Upper lobe of left lung (tissue), 6 donors: Measurements from ENCODE around the gene LGSN. TPM values are rescaled to one million over a fixed set of nuclear protein-coding genes. Genes with fewer than 3 reads are reported as not detected.

ENCODE experiments used
- ATAC-seq, 2 donors: fragments of 200-7000 bp; cut with Tn5 transposase; one replicate each; pipeline ENCODE4 v1.9.1; 2022; ENCODE audit warnings: mild to moderate bottlenecking in 2 of 2, moderate library complexity in 2 of 2; ENCODE audit not compliant: low FRiP score in 2 of 2
- DNase-seq, 2 donors: peaks; one replicate each; pipeline ENCODE4 v3.0.0-alpha.2; 2019 to 2020
- H3K27ac ChIP-seq, 4 donors: fragments of 200-600 bp; sonication (generic); one replicate each; pipeline ENCODE4 v1.5.1; 2016 to 2019
- H3K27me3 ChIP-seq, 4 donors: fragments of 200-600 bp; sonication (generic); one replicate each; pipeline ENCODE4 v1.5.1; 2017 to 2019
- H3K36me3 ChIP-seq, 4 donors: fragments of 200-600 bp; sonication (generic); one replicate each; pipeline ENCODE4 v1.5.1; 2016 to 2019
- H3K4me1 ChIP-seq, 4 donors: fragments of 200-600 bp; sonication (generic); one replicate each; pipeline ENCODE4 v1.5.1; 2018 to 2019
- H3K4me3 ChIP-seq, 4 donors: fragments of 200-600 bp; sonication (generic); one replicate each; pipeline ENCODE4 v1.5.1; 2017 to 2019; ENCODE audit warnings: mild to moderate bottlenecking in 2 of 4, moderate library complexity in 1 of 4
- H3K9me3 ChIP-seq, 4 donors: fragments of 200-600 bp; sonication (generic); one replicate each; pipeline ENCODE4 v1.5.1; 2018 to 2019
- CTCF ChIP-seq, 6 experiments: fragments of 450-650 bp in 4 of 6; fragments of 200-600 bp in 2 of 6; sonication (generic) in 2 of 6; IDR thresholded peaks; one replicate each; pipeline ENCODE4 v1.5.1; 2016 to 2019; ENCODE audit warnings: antibody characterized with exemption in 6 of 6
- EP300 ChIP-seq, 4 donors: sonication (generic); formaldehyde crosslinking; IDR thresholded peaks; one replicate each; pipeline ENCODE4 v1.5.1; 2017; ENCODE audit warnings: antibody characterized with exemption in 4 of 4, control low read depth in 2 of 4
- POLR2A ChIP-seq, 4 donors: fragments of 450-650 bp; IDR thresholded peaks; one replicate each; pipeline ENCODE4 v1.5.1; 2016 to 2017; ENCODE audit warnings: antibody characterized with exemption in 4 of 4, mild to moderate bottlenecking in 2 of 4
- POLR2AphosphoS5 ChIP-seq, 2 donors: sonication (generic); formaldehyde crosslinking; IDR thresholded peaks; one replicate each; pipeline ENCODE4 v1.5.1; 2017; ENCODE audit warnings: antibody characterized with exemption in 2 of 2
- WGBS, 2 donors: methylation state at CpG; one replicate each; pipeline ENCODE4 v1.1.5; 2017 to 2018; 5-methylcytosine and 5-hydroxymethylcytosine counted together
- total RNA-seq, 6 donors: library from RNA; depleted of rRNA in 4 of 6; stranded (reverse); fragments of >200 nt in 4 of 6; gene quantifications; one replicate each; pipeline versions ENCODE4 v1.1.0 to v1.2.1, GENCODE V29; 2016 to 2021
- donor health status: DM: no; HTN: no; CAD: no; lungs with moderate emphysema.
- donor health status: DM: no; HTN: yes; CAD: no; lungs with severe emphysema.

Gene LGSN
- total RNA-seq, 6 donors from 2014 or later: 0.17 to 2.1 (median 0.86) TPM

DNA sequence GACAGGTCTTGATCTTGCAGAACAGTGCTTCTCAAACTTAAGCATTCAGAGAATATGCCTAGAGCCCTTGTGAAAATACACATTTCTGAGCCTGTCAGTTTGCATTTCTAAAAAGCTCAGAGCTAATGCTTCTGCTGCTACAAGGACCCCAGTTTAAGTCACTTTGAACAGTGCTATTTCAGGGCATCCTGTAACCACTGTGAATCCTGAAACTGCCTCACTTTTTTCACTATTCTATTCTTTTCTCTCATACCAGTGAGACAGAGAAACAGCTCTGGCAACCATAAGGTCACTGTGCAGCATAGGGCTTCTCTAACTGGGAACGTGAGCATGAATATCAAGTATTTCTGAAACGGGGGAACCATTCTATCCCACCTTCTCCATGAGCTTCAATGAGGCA is 51.2 kb downstream of the LGSN start:
- no peaks in the 10 kb centered on the region for H3K9me3 ChIP-seq
- H3K27me3 ChIP-seq: no peaks in the 10 kb centered on the region
- WGBS, 2 donors: 65 to 67% methylated on average over 2 of the region's 2 CpGs
- ATAC-seq: no peak
- no peak overlapping the region for H3K27ac ChIP-seq
- no peaks in the 10 kb centered on the region for H3K36me3 ChIP-seq
- no peak for DNase-seq
- TF ChIP-seq POLR2AphosphoS5 (IDR thresholded peaks at IDR 0.05): no peak
- TF ChIP-seq EP300 (IDR thresholded peaks at IDR 0.05): no peak
- TF ChIP-seq CTCF (IDR thresholded peaks at IDR 0.05): no peak
- no peak for TF ChIP-seq POLR2A (IDR thresholded peaks at IDR 0.05)
- H3K4me3 ChIP-seq: no peak overlapping the region
- no peaks in the 10 kb centered on the region for H3K4me1 ChIP-seq

DNA sequence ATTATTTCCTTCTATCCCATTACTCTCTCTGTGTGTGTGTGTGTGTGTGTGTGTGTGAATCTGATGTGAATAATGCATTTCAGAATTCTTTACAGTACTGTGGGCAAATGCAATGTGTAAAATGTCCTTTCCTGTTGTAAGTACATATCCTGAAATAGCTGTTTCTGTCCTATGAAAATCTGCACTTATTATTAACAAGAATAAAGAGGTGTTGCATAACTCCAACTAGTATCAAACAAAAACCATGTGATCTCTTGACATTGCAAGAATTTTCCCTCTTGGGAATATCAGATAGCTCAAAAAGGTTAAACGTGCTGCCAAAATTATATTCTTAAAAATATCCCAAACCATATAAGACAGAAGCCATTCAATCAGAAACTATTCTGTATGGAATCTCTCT is 52.0 kb downstream of the LGSN start:
- TF ChIP-seq POLR2A (IDR thresholded peaks at IDR 0.05) (no peak), POLR2AphosphoS5 (IDR thresholded peaks at IDR 0.05) (no peak), EP300 (IDR thresholded peaks at IDR 0.05) (no peak), CTCF (IDR thresholded peaks at IDR 0.05) (no peak)
- 46 to 48% methylated on average over 1 of the region's 1 CpG for WGBS, 2 donors

GRCh38 chr6:63267046-63267445 is 52.7 kb downstream of the LGSN start:
- H3K4me3 ChIP-seq: no peak overlapping the region
- H3K9me3 ChIP-seq: no peaks in the 10 kb centered on the region
- no peaks in the 10 kb centered on the region for H3K36me3 ChIP-seq
- no peak overlapping the region for H3K27ac ChIP-seq
- H3K27me3 ChIP-seq: no peaks in the 10 kb centered on the region
- ATAC-seq: no peak
- no peak for DNase-seq
- 58 to 63% methylated on average over 4 of the region's 4 CpGs for WGBS, 2 donors
- H3K4me1 ChIP-seq: no peaks in the 10 kb centered on the region
- TF ChIP-seq CTCF (IDR thresholded peaks at IDR 0.05) (no peak), POLR2AphosphoS5 (IDR thresholded peaks at IDR 0.05) (no peak), POLR2A (IDR thresholded peaks at IDR 0.05) (no peak), EP300 (IDR thresholded peaks at IDR 0.05) (no peak)

More for the DNA sequence above, 52.0 kb downstream of the LGSN start:
- DNase-seq (no peak), ATAC-seq (no peak)
- Histone ChIP-seq H3K27me3 (no peaks in the 10 kb centered on the region), H3K36me3 (no peaks in the 10 kb centered on the region), H3K4me1 (no peaks in the 10 kb centered on the region), H3K4me3 (no peak overlapping the region), H3K27ac (no peak overlapping the region), H3K9me3 (no peaks in the 10 kb centered on the region)

- H3K36me3 ChIP-seq: no peaks in the 10 kb centered on the region
- DNase-seq (no peak), ATAC-seq (no peak)
- 32 to 38% methylated on average over 3 of the region's 3 CpGs for WGBS, 2 donors
- no peaks in the 10 kb centered on the region for H3K27me3 ChIP-seq
- TF ChIP-seq CTCF (IDR thresholded peaks at IDR 0.05) (no peak), EP300 (IDR thresholded peaks at IDR 0.05) (no peak), POLR2A (IDR thresholded peaks at IDR 0.05) (no peak), POLR2AphosphoS5 (IDR thresholded peaks at IDR 0.05) (no peak)
- H3K27ac ChIP-seq: no peak overlapping the region
- H3K4me1 ChIP-seq: no peaks in the 10 kb centered on the region
- no peak overlapping the region for H3K4me3 ChIP-seq
- H3K9me3 ChIP-seq: no peaks in the 10 kb centered on the region
Observed at GRCh38 chr6:63263444-63263843, 56.3 kb downstream of the LGSN start.

GRCh38 chr6:63261820-63262219 is 58.0 kb downstream of the LGSN start:
- Histone ChIP-seq H3K27ac (no peak overlapping the region), H3K27me3 (no peaks in the 10 kb centered on the region), H3K9me3 (no peaks in the 10 kb centered on the region), H3K36me3 (no peaks in the 10 kb centered on the region), H3K4me1 (no peaks in the 10 kb centered on the region), H3K4me3 (no peak overlapping the region)
- ATAC-seq (no peak), DNase-seq (no peak)
- WGBS, 2 donors: 51 to 83% methylated on average over 3 of the region's 3 CpGs
- no peak for TF ChIP-seq EP300 (IDR thresholded peaks at IDR 0.05)
- TF ChIP-seq CTCF (IDR thresholded peaks at IDR 0.05): no peak
- no peak for TF ChIP-seq POLR2A (IDR thresholded peaks at IDR 0.05)
- TF ChIP-seq POLR2AphosphoS5 (IDR thresholded peaks at IDR 0.05): no peak
